ENCODE measurements around the gene MIEF2. TPM values are rescaled to one million over a fixed set of nuclear protein-coding genes. Genes with fewer than 3 reads are reported as not detected.
A peak's percentile ranks its signal among the peaks of the same experiment; 100 is the strongest.

The MIEF2 gene
- total and polyA plus RNA-seq, 2 experiments from 2014 or later = 8.8 to 26.4 TPM

DNA sequence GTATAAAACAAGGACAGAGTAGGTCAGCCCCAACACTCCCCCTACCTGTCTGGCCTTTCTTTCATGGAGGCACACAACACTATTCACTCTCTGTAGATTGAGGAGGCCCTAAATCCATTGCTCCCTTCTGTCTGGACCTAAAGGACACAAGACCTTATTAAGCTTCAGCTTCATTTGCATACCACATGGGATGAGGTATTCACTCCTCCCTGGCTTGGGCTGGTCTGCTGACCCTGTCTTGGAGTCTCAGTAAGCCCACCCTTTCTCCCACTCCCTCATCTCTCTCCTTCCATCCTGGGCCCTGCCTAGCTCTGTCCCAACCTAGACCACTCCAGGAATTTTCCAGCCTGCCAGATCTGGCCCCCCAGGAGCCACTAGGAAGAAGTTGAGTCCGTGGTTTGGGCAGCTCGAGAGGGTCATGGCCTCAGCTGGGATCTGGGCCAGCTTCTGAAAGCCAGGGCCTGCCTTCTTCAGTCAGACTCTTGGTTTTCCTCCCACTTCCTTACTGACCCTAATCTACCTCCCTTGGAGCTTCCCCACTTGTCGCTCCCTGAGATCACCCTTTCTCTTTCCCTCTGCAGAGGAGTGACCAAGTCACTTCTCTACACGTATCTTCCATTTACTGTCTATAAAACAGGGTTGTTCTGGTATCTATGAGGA is 41.6 kb upstream of the MIEF2 start:
- no peak overlapping the region for H3K9ac ChIP-seq
- no peaks in the 10 kb centered on the region for H3K36me3 ChIP-seq (ENCODE audit: low read depth)
- in situ Hi-C loops (cut with MboI) = no loop called here
- no peaks in the 10 kb centered on the region for H3K9me3 ChIP-seq (ENCODE audit: low read depth)
- H3F3A ChIP-seq (ENCODE audit: insufficient read depth) = peaks cover 21% of the 10 kb centered on the region
- H3K27me3 ChIP-seq (replicated peaks; ENCODE audit: insufficient read depth) = no peaks in the 10 kb centered on the region
- WGBS, 2 experiments (ENCODE audit: low coverage in 1 of 2, low lambda C conversion rate in 2 of 2, missing lambda C conversion rate in 2 of 2) = 29 to 31% methylated on average over 4 of the region's 4 CpGs
- no peaks in the 10 kb centered on the region for H3K9me2 ChIP-seq (ENCODE audit: insufficient read depth)
- no peak overlapping the region for H2AFZ ChIP-seq
- no peaks in the 10 kb centered on the region for H3K79me2 ChIP-seq (ENCODE audit: insufficient read depth)
- peak; percentile 56 for DNase-seq
- peaks cover 18% of the 10 kb centered on the region for H3K4me1 ChIP-seq (ENCODE audit: insufficient read depth)
- H4K20me1 ChIP-seq (ENCODE audit: insufficient read depth) = no peaks in the 10 kb centered on the region
- no peak for TF ChIP-seq EZH2 (IDR thresholded peaks at IDR 0.05; ENCODE audit: insufficient read depth, poor library complexity, severe bottlenecking)
- no peak overlapping the region for H3K27ac ChIP-seq
- no peak overlapping the region for H3K4me3 ChIP-seq
- H3K4me2 ChIP-seq (ENCODE audit: unreplicated experiment) = no peak overlapping the region

DNA sequence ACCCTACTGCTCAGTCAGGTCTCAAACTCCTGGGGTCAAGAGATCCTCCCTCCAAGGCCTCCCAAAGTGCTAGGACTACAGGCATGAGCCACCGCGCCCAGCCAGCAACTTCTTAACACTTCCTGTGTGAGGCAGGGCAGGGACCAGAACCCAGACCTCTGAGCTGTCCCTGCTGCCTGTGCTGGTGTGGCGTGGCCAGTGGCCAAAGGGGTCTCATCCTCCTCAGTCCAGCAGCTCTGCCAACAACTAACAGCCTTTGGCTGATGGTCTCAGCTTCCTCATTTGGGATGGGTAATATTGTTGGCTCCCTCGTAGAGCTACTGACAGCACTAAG is 36.4 kb upstream of the MIEF2 start:
- Histone ChIP-seq H2AFZ (no peak overlapping the region), H3K4me3 (no peak overlapping the region), H3K9me3 (ENCODE audit: low read depth) (no peaks in the 10 kb centered on the region), H3K36me3 (ENCODE audit: low read depth) (no peaks in the 10 kb centered on the region), H3K4me1 (ENCODE audit: insufficient read depth) (peaks cover 25% of the 10 kb centered on the region), H3K79me2 (ENCODE audit: insufficient read depth) (peaks cover 32% of the 10 kb centered on the region), H3K9me2 (ENCODE audit: insufficient read depth) (no peaks in the 10 kb centered on the region), H3K4me2 (ENCODE audit: unreplicated experiment) (no peak overlapping the region), H3K27me3 (replicated peaks; ENCODE audit: insufficient read depth) (no peaks in the 10 kb centered on the region), H3K9ac (no peak overlapping the region), H3F3A (ENCODE audit: insufficient read depth) (peaks cover 5% of the 10 kb centered on the region), H3K27ac (no peak overlapping the region), H4K20me1 (ENCODE audit: insufficient read depth) (no peaks in the 10 kb centered on the region)
- in situ Hi-C loops (cut with MboI) = no loop called here
- TF ChIP-seq EZH2phosphoT487 (IDR thresholded peaks at IDR 0.05; ENCODE audit: insufficient read depth, low read depth) (no peak), EZH2 (IDR thresholded peaks at IDR 0.05; ENCODE audit: insufficient read depth, poor library complexity, severe bottlenecking) (no peak)
- DNase-seq = no peak
- WGBS, 2 experiments (ENCODE audit: low coverage in 1 of 2, low lambda C conversion rate in 2 of 2, missing lambda C conversion rate in 2 of 2) = 97% methylated on average over 4 of the region's 4 CpGs

- H3K9me3 ChIP-seq (ENCODE audit: low read depth) = no peaks in the 10 kb centered on the region
- no peaks in the 10 kb centered on the region for H3K9me2 ChIP-seq (ENCODE audit: insufficient read depth)
- WGBS, 2 experiments (ENCODE audit: low coverage in 1 of 2, low lambda C conversion rate in 2 of 2, missing lambda C conversion rate in 2 of 2) = 49 to 52% methylated on average over 22 to 23 of the region's 23 CpGs
- H3F3A ChIP-seq (ENCODE audit: insufficient read depth) = peaks cover 5% of the 10 kb centered on the region
- H3K4me2 ChIP-seq (ENCODE audit: unreplicated experiment) = peak overlapping the region; percentile 86
- H4K20me1 ChIP-seq (ENCODE audit: insufficient read depth) = no peaks in the 10 kb centered on the region
- H3K79me2 ChIP-seq (ENCODE audit: insufficient read depth) = peaks cover 38% of the 10 kb centered on the region
- H2AFZ ChIP-seq = peak overlapping the region; percentile 82
- peak overlapping the region; percentile 50 for H3K9ac ChIP-seq
- TF ChIP-seq EZH2phosphoT487 (IDR thresholded peaks at IDR 0.05; ENCODE audit: insufficient read depth, low read depth) (no peak), EZH2 (IDR thresholded peaks at IDR 0.05; ENCODE audit: insufficient read depth, poor library complexity, severe bottlenecking) (no peak)
- in situ Hi-C loops (cut with MboI) = no loop called here
- H3K4me3 ChIP-seq = peak overlapping the region; percentile 55
- no peaks in the 10 kb centered on the region for H3K27me3 ChIP-seq (replicated peaks; ENCODE audit: insufficient read depth)
- DNase-seq = no peak
- H3K36me3 ChIP-seq (ENCODE audit: low read depth) = no peaks in the 10 kb centered on the region
- H3K27ac ChIP-seq = no peak overlapping the region
- peaks cover 21% of the 10 kb centered on the region for H3K4me1 ChIP-seq (ENCODE audit: insufficient read depth)
Measured at GRCh38 chr17:18224387-18225120, 35.9 kb upstream of the MIEF2 start.

DNA sequence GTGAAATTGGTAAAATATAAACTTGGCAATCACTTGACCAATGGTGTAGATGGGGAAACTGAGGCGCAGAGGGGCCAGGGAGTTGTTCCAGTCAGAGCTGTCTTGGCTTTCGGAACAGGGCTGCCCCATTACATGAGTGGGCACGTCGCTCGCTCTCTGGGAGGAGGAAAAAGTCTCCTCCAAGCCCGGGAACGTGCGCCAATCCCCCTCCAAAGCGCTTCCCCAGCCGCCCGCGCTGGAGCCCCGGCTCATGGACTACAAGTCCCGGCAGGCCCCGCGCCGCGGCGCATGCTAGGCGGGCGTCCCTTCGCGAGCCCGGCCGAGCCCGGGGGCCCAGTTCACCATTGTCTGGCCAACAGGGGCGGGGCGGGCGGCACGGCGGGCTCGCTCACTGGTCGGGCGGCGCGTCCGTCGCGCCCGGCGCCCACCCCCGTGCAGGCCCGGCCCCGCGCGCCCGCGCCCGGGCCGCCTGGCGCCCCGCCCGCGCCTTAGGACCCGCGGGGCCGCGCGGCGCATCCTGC is 35.3 kb upstream of the MIEF2 start, which contains the start of gene LLGL1:
Gene LLGL1 (plus strand): TSS at position 515 of the 521 bp plus-strand sequence. CDS start 48 bp downstream, outside the sequence.
- H2AFZ ChIP-seq = peak within 1 kb of the TSS; percentile 93
- peak within 1 kb of the TSS; percentile 35; the same call in 1 of the 2 replicates for H3K27ac ChIP-seq
- no peaks in the 10 kb centered on the region for H3K9me3 ChIP-seq (ENCODE audit: low read depth)
- no peaks in the 10 kb centered on the region for H3K27me3 ChIP-seq (replicated peaks; ENCODE audit: insufficient read depth)
- no peaks in the 10 kb centered on the region for H3K36me3 ChIP-seq (ENCODE audit: low read depth)
- no peaks in the 10 kb centered on the region for H3K9me2 ChIP-seq (ENCODE audit: insufficient read depth)
- in situ Hi-C loops (cut with MboI) = no loop called here
- H3K79me2 ChIP-seq (ENCODE audit: insufficient read depth) = peaks cover 44% of the 10 kb centered on the region
- H4K20me1 ChIP-seq (ENCODE audit: insufficient read depth) = no peaks in the 10 kb centered on the region
- H3K9ac ChIP-seq = peak within 1 kb of the TSS; percentile 89
- H3K4me3 ChIP-seq = peak within 1 kb of the TSS; percentile 100
- peaks cover 5% of the 10 kb centered on the region for H3F3A ChIP-seq (ENCODE audit: insufficient read depth)
- no peak for TF ChIP-seq EZH2 (IDR thresholded peaks at IDR 0.05; ENCODE audit: insufficient read depth, poor library complexity, severe bottlenecking)
- peak within 1 kb of the TSS; percentile 100 for H3K4me2 ChIP-seq (ENCODE audit: unreplicated experiment)
- WGBS, 2 experiments (ENCODE audit: low coverage in 1 of 2, low lambda C conversion rate in 2 of 2, missing lambda C conversion rate in 2 of 2) = 1 to 2% methylated on average over 24 to 41 of the region's 60 CpGs
- peak; percentile 99 for DNase-seq
- H3K4me1 ChIP-seq (ENCODE audit: insufficient read depth) = peaks cover 21% of the 10 kb centered on the region

All from GM23248 (cell line).